ENCODE data around the gene HIVEP3.

Gene HIVEP3

DNA sequence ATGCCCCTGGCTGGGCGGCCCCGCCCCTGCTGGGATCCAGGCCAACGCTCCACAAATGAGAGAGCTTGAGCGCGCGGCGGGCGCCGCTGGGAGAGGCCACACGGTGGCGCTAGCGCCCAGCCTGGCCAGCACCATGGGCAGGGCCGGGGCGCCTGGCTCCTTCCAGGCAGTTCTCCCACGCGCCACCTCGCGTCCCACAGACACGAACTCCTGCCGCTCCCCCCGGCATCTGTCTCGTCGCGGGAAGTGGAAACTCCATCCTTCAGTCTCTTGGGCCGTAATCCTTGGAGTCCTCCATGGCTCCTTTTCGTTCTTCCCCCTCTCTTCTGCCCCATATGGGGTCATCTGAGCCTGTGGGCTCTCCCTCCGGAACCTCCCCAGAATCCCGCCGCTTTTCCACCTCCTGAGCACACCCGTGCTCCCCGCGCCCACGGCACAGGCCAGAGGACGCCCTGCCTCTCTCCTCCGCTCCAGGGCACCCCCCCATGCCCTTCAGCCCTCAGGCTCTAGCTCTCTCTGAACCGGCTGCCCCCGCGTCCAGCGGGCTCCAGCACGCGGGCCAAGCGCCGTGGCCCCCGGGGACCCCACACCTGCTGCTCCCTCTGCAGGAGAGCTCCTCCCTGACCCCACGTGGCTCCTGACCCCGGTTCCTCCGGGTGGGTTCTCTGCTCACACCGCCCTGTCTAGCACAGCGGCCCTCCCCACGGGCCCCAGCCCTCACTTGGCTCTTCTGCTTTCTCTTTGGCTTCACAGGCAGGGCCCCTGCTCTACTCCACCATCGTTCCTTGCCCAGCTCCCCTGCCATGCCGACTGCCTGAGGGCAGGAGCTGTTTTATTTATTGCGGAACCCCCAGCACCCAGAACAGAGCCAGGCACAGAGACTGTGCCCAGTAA lies 402.3 kb downstream of the HIVEP3 start (continued):
- TF ChIP-seq ZNF248 (tag by site-specific recombination; IDR thresholded peaks at IDR 0.05) (no peak), ZNF366 (tag by site-specific recombination; conservative IDR thresholded peaks at IDR 0.05) (0 out of 2 replicates have a peak, but pooled peaks have one; percentile 14), KLF17 (tag by site-specific recombination; IDR thresholded peaks at IDR 0.05) (no peak), ZNF146 (tag by site-specific recombination; IDR thresholded peaks at IDR 0.05) (no peak), CTCF (tag by site-specific recombination; IDR thresholded peaks at IDR 0.05) (peak; percentile 93), ZIC2 (tag by site-specific recombination; IDR thresholded peaks at IDR 0.05) (peak; percentile 42), ZNF610 (tag by site-specific recombination; IDR thresholded peaks at IDR 0.05; ENCODE audit: borderline replicate concordance) (peak; percentile 54; the same call in 1 of the 2 replicates), ZBTB26 (tag by site-specific recombination; optimal IDR thresholded peaks at IDR 0.05) (peak; percentile 34), ZNF530 (tag by site-specific recombination; IDR thresholded peaks at IDR 0.05; ENCODE audit: low read depth) (no peak), ZSCAN30 (tag by site-specific recombination; IDR thresholded peaks at IDR 0.05) (peak; percentile 70; the same call in 1 of the 2 replicates), FEZF1 (tag by site-specific recombination; IDR thresholded peaks at IDR 0.05) (no peak), ZNF677 (tag by site-specific recombination; IDR thresholded peaks at IDR 0.05) (no peak), ZNF510 (tag by site-specific recombination; IDR thresholded peaks at IDR 0.05; ENCODE audit: insufficient replicate concordance) (no peak), EGR2 (tag by site-specific recombination; IDR thresholded peaks at IDR 0.05; ENCODE audit: low read depth) (peak; percentile 71), GLI2 (tag by site-specific recombination; IDR thresholded peaks at IDR 0.05; ENCODE audit: borderline replicate concordance, low read depth) (no peak), ZNF596 (tag by site-specific recombination; IDR thresholded peaks at IDR 0.05) (0 out of 2 replicates have a peak, but pooled peaks have one; percentile 28), ZNF518A (tag by site-specific recombination; conservative IDR thresholded peaks at IDR 0.05; ENCODE audit: low read depth) (no peak), ZFHX2 (tag by site-specific recombination; conservative IDR thresholded peaks at IDR 0.05) (peak; percentile 77), ZNF664 (tag by site-specific recombination; IDR thresholded peaks at IDR 0.05) (no peak), ZNF350 (tag by site-specific recombination; IDR thresholded peaks at IDR 0.05) (no peak)
- TF ChIP-seq, protein P1, sequence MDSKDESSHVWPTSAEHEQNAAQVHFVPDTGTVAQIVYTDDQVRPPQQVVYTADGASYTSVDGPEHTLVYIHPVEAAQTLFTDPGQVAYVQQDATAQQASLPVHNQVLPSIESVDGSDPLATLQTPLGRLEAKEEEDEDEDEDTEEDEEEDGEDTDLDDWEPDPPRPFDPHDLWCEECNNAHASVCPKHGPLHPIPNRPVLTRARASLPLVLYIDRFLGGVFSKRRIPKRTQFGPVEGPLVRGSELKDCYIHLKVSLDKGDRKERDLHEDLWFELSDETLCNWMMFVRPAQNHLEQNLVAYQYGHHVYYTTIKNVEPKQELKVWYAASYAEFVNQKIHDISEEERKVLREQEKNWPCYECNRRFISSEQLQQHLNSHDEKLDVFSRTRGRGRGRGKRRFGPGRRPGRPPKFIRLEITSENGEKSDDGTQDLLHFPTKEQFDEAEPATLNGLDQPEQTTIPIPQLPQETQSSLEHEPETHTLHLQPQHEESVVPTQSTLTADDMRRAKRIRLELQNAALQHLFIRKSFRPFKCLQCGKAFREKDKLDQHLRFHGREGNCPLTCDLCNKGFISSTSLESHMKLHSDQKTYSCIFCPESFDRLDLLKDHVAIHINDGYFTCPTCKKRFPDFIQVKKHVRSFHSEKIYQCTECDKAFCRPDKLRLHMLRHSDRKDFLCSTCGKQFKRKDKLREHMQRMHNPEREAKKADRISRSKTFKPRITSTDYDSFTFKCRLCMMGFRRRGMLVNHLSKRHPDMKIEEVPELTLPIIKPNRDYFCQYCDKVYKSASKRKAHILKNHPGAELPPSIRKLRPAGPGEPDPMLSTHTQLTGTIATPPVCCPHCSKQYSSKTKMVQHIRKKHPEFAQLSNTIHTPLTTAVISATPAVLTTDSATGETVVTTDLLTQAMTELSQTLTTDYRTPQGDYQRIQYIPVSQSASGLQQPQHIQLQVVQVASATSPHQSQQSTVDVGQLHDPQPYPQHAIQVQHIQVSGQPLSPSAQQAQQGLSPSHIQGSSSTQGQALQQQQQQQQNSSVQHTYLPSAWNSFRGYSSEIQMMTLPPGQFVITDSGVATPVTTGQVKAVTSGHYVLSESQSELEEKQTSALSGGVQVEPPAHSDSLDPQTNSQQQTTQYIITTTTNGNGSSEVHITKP (tag by site-specific recombination; IDR thresholded peaks at IDR 0.05), result peak; percentile 99
- TF ChIP-seq, protein P2, sequence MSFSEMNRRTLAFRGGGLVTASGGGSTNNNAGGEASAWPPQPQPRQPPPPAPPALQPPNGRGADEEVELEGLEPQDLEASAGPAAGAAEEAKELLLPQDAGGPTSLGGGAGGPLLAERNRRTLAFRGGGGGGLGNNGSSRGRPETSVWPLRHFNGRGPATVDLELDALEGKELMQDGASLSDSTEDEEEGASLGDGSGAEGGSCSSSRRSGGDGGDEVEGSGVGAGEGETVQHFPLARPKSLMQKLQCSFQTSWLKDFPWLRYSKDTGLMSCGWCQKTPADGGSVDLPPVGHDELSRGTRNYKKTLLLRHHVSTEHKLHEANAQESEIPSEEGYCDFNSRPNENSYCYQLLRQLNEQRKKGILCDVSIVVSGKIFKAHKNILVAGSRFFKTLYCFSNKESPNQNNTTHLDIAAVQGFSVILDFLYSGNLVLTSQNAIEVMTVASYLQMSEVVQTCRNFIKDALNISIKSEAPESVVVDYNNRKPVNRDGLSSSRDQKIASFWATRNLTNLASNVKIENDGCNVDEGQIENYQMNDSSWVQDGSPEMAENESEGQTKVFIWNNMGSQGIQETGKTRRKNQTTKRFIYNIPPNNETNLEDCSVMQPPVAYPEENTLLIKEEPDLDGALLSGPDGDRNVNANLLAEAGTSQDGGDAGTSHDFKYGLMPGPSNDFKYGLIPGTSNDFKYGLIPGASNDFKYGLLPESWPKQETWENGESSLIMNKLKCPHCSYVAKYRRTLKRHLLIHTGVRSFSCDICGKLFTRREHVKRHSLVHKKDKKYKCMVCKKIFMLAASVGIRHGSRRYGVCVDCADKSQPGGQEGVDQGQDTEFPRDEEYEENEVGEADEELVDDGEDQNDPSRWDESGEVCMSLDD (tag by site-specific recombination; IDR thresholded peaks at IDR 0.05), result peak; percentile 46

Data from HEK293 (cell line).